CD4-positive, alpha-beta T cell treated with Interferon gamma for 1 hour (primary cell): ENCODE results near the gene SLC30A2.

Experiments
- DNase-seq: peaks from one replicate; pipeline ENCODE4 v3.0.0-alpha.2; 2020

Gene SLC30A2

GRCh38 chr1:26067432-26067911 lies 21.6 kb upstream of the SLC30A2 start, which contains the start of gene TRIM63:
TRIM63 (minus strand) TSS chr1:26067630; CDS start chr1:26067494, 136 bp downstream.
- no peak for DNase-seq

GRCh38 chr1:26066857-26067256 lies 20.9 kb upstream of the SLC30A2 start:
- DNase-seq: no peak

- DNase-seq: no peak
These were observed 20.2 kb upstream of the SLC30A2 start for GRCh38 chr1:26066160-26066559.

- DNase-seq: no peak
These were observed 18.6 kb upstream of the SLC30A2 start for GRCh38 chr1:26064553-26064952.

GRCh38 chr1:26060832-26061574 lies 15.1 kb upstream of the SLC30A2 start:
- DNase-seq: no peak

- no peak for DNase-seq
These were observed 14.0 kb upstream of the SLC30A2 start for GRCh38 chr1:26059906-26060305.

- no peak for DNase-seq
These were observed 12.2 kb upstream of the SLC30A2 start for GRCh38 chr1:26058052-26058595.

- DNase-seq: no peak
These were observed 11.3 kb upstream of the SLC30A2 start for GRCh38 chr1:26057189-26057588.

GRCh38 chr1:26055041-26055440 lies 9.1 kb upstream of the SLC30A2 start:
- DNase-seq: no peak

GRCh38 chr1:26053718-26054560 lies 8.0 kb upstream of the SLC30A2 start:
- DNase-seq: no peak

- no peak for DNase-seq
These were observed 4.3 kb upstream of the SLC30A2 start for GRCh38 chr1:26050248-26050640.

GRCh38 chr1:26049531-26050247 lies 3.8 kb upstream of the SLC30A2 start:
- DNase-seq: no peak

GRCh38 chr1:26047278-26047874 lies 1.5 kb upstream of the SLC30A2 start:
- DNase-seq: no peak

- no peak for DNase-seq
These were observed 553 bp upstream of the SLC30A2 start for GRCh38 chr1:26046246-26047095.

- no peak for DNase-seq
These were observed 772 bp downstream of the SLC30A2 start for GRCh38 chr1:26044971-26045721.

GRCh38 chr1:26044414-26044813 lies 1.5 kb downstream of the SLC30A2 start:
- DNase-seq: no peak

- DNase-seq: no peak
These were observed 2.2 kb downstream of the SLC30A2 start for GRCh38 chr1:26043765-26044164.

- no peak for DNase-seq
These were observed 3.9 kb downstream of the SLC30A2 start for GRCh38 chr1:26041978-26042377.

- no peak for DNase-seq
These were observed 4.5 kb downstream of the SLC30A2 start for GRCh38 chr1:26041401-26041800.

GRCh38 chr1:26038904-26039303 lies 7.0 kb downstream of the SLC30A2 start:
- no peak for DNase-seq

GRCh38 chr1:26038477-26038876 lies 7.4 kb downstream of the SLC30A2 start:
- no peak for DNase-seq
